ENCODE measurements around the gene DAD1. TPM values are rescaled to one million over a fixed set of nuclear protein-coding genes. Genes with fewer than 3 reads are reported as not detected.
"Not testable (repeated sequence)": the region's sequence is repeated elsewhere in the genome, so short reads cannot be mapped to it uniquely, and the experiment has no call there.

The DAD1 gene
- total and polyA plus RNA-seq, 2 donors from 2014 or later = 205 to 523 TPM

GRCh38 chr14:22567437-22567836, 21.6 kb downstream of the DAD1 start:
- H3K27me3 ChIP-seq (ENCODE audit: control insufficient read depth, insufficient read depth, low read length) = no peaks in the 10 kb centered on the region
- H3K9ac ChIP-seq (ENCODE audit: low read length in 3 of 3) = no peak overlapping the region
- peaks cover 0 to 2% (median 1%) of the 10 kb centered on the region in 3 donors for H3K36me3 ChIP-seq (ENCODE audit: control insufficient read depth in 2 of 3, insufficient read depth in 3 of 3, low read length in 3 of 3)
- no peak for TF ChIP-seq CTCF (IDR thresholded peaks at IDR 0.05; ENCODE audit: borderline replicate concordance, extremely low read depth, insufficient read depth)
- H3K27ac ChIP-seq (ENCODE audit: low read depth in 2 of 2, low read length in 2 of 2) = no peak overlapping the region
- no peak overlapping the region for H3K4me3 ChIP-seq (ENCODE audit: low read length in 3 of 3)
- H3K9me3 ChIP-seq (ENCODE audit: control insufficient read depth in 2 of 3, insufficient read depth in 1 of 3, low read length in 3 of 3) = no peaks in the 10 kb centered on the region
- H3K4me1 ChIP-seq (ENCODE audit: control insufficient read depth in 2 of 3, insufficient read depth in 2 of 3, low read depth in 1 of 3, low read length in 3 of 3) = peaks cover 0 to 30% (median 12%) of the 10 kb centered on the region in 3 donors
- intact Hi-C loops (cut with DNase I) = no loop called here
- DNase-seq = no peak
- no peak for FAIRE-seq

GRCh38 chr14:22566845-22567244, 22.2 kb downstream of the DAD1 start:
- no peak for FAIRE-seq
- no peaks in the 10 kb centered on the region for H3K9me3 ChIP-seq (ENCODE audit: control insufficient read depth in 2 of 3, insufficient read depth in 1 of 3, low read length in 3 of 3)
- TF ChIP-seq CTCF (IDR thresholded peaks at IDR 0.05; ENCODE audit: borderline replicate concordance, extremely low read depth, insufficient read depth) = no peak
- DNase-seq = no peak
- no peak overlapping the region for H3K9ac ChIP-seq (ENCODE audit: low read length in 3 of 3)
- H3K27me3 ChIP-seq (ENCODE audit: control insufficient read depth, insufficient read depth, low read length) = no peaks in the 10 kb centered on the region
- intact Hi-C loops (cut with DNase I) = no loop called here
- peaks cover 0 to 30% (median 11%) of the 10 kb centered on the region in 3 donors for H3K4me1 ChIP-seq (ENCODE audit: control insufficient read depth in 2 of 3, insufficient read depth in 2 of 3, low read depth in 1 of 3, low read length in 3 of 3)
- no peak overlapping the region for H3K27ac ChIP-seq (ENCODE audit: low read depth in 2 of 2, low read length in 2 of 2)
- peaks cover 0 to 2% (median 0%) of the 10 kb centered on the region in 3 donors for H3K36me3 ChIP-seq (ENCODE audit: control insufficient read depth in 2 of 3, insufficient read depth in 3 of 3, low read length in 3 of 3)
- H3K4me3 ChIP-seq (ENCODE audit: low read length in 3 of 3) = no peak overlapping the region

- DNase-seq; H3K4me3 ChIP-seq (ENCODE audit: low read length in 3 of 3); H3K27ac ChIP-seq (ENCODE audit: low read depth in 2 of 2, low read length in 2 of 2); H3K27me3 ChIP-seq (ENCODE audit: control insufficient read depth, insufficient read depth, low read length); H3K9me3 ChIP-seq (ENCODE audit: control insufficient read depth in 2 of 3, insufficient read depth in 1 of 3, low read length in 3 of 3); intact Hi-C loops (cut with DNase I); H3K9ac ChIP-seq (ENCODE audit: low read length in 3 of 3); FAIRE-seq; H3K36me3 ChIP-seq (ENCODE audit: control insufficient read depth in 2 of 3, insufficient read depth in 3 of 3, low read length in 3 of 3): not testable (repeated sequence)
- peaks cover 0 to 30% (median 12%) of the 10 kb centered on the region in 3 donors for H3K4me1 ChIP-seq (ENCODE audit: control insufficient read depth in 2 of 3, insufficient read depth in 2 of 3, low read depth in 1 of 3, low read length in 3 of 3)
Observed at GRCh38 chr14:22566266-22566665, 22.8 kb downstream of the DAD1 start.

- no peak for TF ChIP-seq CTCF (IDR thresholded peaks at IDR 0.05; ENCODE audit: borderline replicate concordance, extremely low read depth, insufficient read depth)
- FAIRE-seq (no peak), DNase-seq (no peak)
- H3K4me1 ChIP-seq (ENCODE audit: control insufficient read depth in 2 of 3, insufficient read depth in 2 of 3, low read depth in 1 of 3, low read length in 3 of 3) = peaks cover 0 to 34% (median 10%) of the 10 kb centered on the region in 3 donors
- H3K4me3 ChIP-seq (ENCODE audit: low read length in 3 of 3) = no peak overlapping the region
- peaks cover 0 to 2% (median 0%) of the 10 kb centered on the region in 3 donors for H3K36me3 ChIP-seq (ENCODE audit: control insufficient read depth in 2 of 3, insufficient read depth in 3 of 3, low read length in 3 of 3)
- H3K27ac ChIP-seq (ENCODE audit: low read depth in 2 of 2, low read length in 2 of 2) = peak overlapping the region; percentile 74 to 75
- no peak overlapping the region for H3K9ac ChIP-seq (ENCODE audit: low read length in 3 of 3)
- H3K27me3 ChIP-seq (ENCODE audit: control insufficient read depth, insufficient read depth, low read length) = no peaks in the 10 kb centered on the region
- intact Hi-C loops (cut with DNase I) = no loop called here
- no peaks in the 10 kb centered on the region for H3K9me3 ChIP-seq (ENCODE audit: control insufficient read depth in 2 of 3, insufficient read depth in 1 of 3, low read length in 3 of 3)
Observed at GRCh38 chr14:22565391-22565945, 23.6 kb downstream of the DAD1 start.

All from kidney (tissue), 14 donors.